Measurements from ENCODE around the gene C4orf51.

DNA sequence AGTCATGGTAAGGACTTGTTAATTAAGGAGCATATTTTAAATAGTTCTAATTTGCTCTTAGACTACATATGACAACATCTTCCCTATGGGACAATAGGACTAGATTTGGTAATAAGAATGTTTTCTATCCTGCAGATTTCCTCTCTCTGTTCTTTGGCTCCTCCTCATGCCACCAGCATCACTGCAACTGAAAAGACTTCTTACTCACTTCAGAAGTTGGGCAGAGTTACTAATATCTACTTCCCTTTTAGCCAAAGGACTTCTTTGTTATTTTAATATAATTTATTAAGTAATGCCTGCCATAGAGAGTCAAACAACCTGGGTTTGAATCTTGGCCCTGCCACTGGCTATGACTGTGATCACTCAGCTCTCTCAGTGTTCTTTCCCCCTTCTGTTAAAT, 44.3 kb upstream of the C4orf51 start:
- TF ChIP-seq, protein P1, sequence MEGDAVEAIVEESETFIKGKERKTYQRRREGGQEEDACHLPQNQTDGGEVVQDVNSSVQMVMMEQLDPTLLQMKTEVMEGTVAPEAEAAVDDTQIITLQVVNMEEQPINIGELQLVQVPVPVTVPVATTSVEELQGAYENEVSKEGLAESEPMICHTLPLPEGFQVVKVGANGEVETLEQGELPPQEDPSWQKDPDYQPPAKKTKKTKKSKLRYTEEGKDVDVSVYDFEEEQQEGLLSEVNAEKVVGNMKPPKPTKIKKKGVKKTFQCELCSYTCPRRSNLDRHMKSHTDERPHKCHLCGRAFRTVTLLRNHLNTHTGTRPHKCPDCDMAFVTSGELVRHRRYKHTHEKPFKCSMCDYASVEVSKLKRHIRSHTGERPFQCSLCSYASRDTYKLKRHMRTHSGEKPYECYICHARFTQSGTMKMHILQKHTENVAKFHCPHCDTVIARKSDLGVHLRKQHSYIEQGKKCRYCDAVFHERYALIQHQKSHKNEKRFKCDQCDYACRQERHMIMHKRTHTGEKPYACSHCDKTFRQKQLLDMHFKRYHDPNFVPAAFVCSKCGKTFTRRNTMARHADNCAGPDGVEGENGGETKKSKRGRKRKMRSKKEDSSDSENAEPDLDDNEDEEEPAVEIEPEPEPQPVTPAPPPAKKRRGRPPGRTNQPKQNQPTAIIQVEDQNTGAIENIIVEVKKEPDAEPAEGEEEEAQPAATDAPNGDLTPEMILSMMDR (IDR thresholded peaks at IDR 0.05): no peak
- TF ChIP-seq POLR2A (IDR thresholded peaks at IDR 0.05): no peak

Data from uterus (tissue), 2 donors.